K562 (cell line): ENCODE data around the gene TBX10.

Experiments used
- BRCA1 ChIP-seq, 2 experiments: fragments of 450-650 bp in 1 of 2; sonication (generic) in 1 of 2; formaldehyde crosslinking in 1 of 2; IDR thresholded peaks; 2 replicates each; pipeline versions ENCODE4 v1.5.0 to v1.6.1; 2017 to 2020; ENCODE audit warnings: mild to moderate bottlenecking in 1 of 2, missing genetic modification reagents in 1 of 2
- GATAD2B ChIP-seq: fragments of 450-650 bp; IDR thresholded peaks from 2 replicates; pipeline ENCODE4 v1.6.1; 2017; ENCODE audit warnings: mild to moderate bottlenecking, borderline replicate concordance
- NFATC3 ChIP-seq: fragments of 450-650 bp; IDR thresholded peaks from 2 replicates; pipeline ENCODE4 v1.6.1; 2017; ENCODE audit warnings: mild to moderate bottlenecking
- POLR2A ChIP-seq: fragments of 450-650 bp; conservative IDR thresholded peaks from 2 replicates; pipeline ENCODE4 v1.6.1; 2016
- ZNF507 ChIP-seq: conservative IDR thresholded peaks from 2 replicates; pipeline ENCODE4 v1.6.1; 2017; ENCODE audit warnings: missing genetic modification characterization, missing compliant biosample characterization
- TF ChIP-seq, protein P1 (sequence below): fragments of 450-650 bp; IDR thresholded peaks from 2 replicates; pipeline ENCODE4 v1.6.1; 2016
- TF ChIP-seq, protein P2 (sequence below): sonication (generic); formaldehyde crosslinking; IDR thresholded peaks from 2 replicates; pipeline ENCODE4 v1.8.1; 2022; ENCODE audit warnings: missing genetic modification reagents

DNA sequence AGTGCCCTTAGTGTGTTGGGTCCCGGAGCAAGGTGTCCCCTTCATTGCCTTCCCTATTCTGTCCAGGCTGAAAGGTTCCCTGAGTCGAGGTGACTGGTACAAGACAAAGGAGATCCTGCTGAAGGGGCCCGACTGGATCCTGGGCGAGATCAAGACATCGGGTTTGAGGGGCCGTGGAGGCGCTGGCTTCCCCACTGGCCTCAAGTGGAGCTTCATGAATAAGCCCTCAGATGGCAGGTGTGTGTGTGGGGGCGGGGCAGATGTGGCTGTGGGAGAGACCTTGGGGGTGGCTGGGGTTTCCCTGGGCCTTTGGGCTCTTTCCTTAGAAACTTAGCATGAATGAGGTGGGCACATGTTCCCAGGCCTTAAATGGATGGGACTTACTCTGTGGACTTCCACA, 31.1 kb downstream of the TBX10 start:
- TF ChIP-seq POLR2A, result no peak
- TF ChIP-seq NFATC3, result no peak
- TF ChIP-seq, protein P1, sequence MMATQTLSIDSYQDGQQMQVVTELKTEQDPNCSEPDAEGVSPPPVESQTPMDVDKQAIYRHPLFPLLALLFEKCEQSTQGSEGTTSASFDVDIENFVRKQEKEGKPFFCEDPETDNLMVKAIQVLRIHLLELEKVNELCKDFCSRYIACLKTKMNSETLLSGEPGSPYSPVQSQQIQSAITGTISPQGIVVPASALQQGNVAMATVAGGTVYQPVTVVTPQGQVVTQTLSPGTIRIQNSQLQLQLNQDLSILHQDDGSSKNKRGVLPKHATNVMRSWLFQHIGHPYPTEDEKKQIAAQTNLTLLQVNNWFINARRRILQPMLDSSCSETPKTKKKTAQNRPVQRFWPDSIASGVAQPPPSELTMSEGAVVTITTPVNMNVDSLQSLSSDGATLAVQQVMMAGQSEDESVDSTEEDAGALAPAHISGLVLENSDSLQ, result no peak
- no peak for TF ChIP-seq GATAD2B
- TF ChIP-seq BRCA1 (IDR thresholded peaks at IDR 0.05), result no peak
- no peak for TF ChIP-seq BRCA1 (CRISPR knock-in tag; IDR thresholded peaks at IDR 0.05)
- TF ChIP-seq, protein P2, sequence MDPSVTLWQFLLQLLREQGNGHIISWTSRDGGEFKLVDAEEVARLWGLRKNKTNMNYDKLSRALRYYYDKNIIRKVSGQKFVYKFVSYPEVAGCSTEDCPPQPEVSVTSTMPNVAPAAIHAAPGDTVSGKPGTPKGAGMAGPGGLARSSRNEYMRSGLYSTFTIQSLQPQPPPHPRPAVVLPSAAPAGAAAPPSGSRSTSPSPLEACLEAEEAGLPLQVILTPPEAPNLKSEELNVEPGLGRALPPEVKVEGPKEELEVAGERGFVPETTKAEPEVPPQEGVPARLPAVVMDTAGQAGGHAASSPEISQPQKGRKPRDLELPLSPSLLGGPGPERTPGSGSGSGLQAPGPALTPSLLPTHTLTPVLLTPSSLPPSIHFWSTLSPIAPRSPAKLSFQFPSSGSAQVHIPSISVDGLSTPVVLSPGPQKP (CRISPR knock-in tag), result no peak
- TF ChIP-seq ZNF507 (tag), result no peak
